HG03135 (cell line): ENCODE measurements around the gene TSHZ1.
"Not testable (repeated sequence)": the region's sequence is repeated elsewhere in the genome, so short reads cannot be mapped to it uniquely, and the experiment has no call there.

Source experiments
- ATAC-seq: cut with Tn5 transposase; IDR thresholded peaks from one replicate; pipeline ENCODE4 v1.9.1; 2021; ENCODE audit warnings: mild to moderate bottlenecking, moderate library complexity; ENCODE audit not compliant: unreplicated experiment

TSHZ1 gene

GRCh38 chr18:75304678-75305557 lies 94.3 kb downstream of the TSHZ1 start:
- no peak for ATAC-seq

DNA sequence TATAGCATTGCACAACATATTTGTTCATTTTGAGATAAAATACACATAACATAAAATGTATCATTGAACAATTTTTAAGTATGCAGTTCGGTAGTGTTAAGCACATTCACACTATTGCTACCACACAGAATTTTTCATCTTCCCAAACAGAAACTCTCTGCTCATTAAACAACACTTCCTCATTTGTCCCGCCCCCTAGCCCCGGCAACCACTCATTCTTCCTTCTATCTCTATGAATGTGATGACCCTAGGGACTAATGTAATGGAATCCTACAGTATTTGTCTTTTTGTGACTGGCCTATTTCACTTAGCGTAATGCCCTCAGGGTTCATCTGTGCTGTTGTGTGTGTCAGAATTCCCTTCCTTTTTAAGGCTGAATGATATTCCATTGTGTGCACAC lies 95.4 kb downstream of the TSHZ1 start:
- ATAC-seq: no peak

DNA sequence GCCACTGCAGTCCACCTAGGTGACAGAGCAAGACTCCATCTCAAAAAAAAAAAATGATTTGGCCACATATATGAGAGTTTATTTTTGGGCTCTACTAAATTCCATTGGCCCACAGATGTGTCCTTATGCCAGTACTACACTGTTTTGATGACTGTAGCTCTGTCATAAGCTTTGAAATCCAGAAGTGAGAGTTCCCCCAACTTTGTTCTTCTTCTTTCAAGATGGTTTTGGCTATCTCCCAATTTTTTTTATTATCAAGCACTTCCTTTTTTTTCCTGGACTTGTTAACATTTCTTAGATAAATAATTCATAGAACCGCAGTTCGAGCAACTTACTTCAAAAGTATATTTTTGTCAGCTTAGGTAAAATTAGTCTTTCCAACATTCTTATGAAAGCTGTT lies 96.9 kb downstream of the TSHZ1 start:
- ATAC-seq: no peak

- no peak for ATAC-seq
Observed at GRCh38 chr18:75309564-75309963, 99.0 kb downstream of the TSHZ1 start.

DNA sequence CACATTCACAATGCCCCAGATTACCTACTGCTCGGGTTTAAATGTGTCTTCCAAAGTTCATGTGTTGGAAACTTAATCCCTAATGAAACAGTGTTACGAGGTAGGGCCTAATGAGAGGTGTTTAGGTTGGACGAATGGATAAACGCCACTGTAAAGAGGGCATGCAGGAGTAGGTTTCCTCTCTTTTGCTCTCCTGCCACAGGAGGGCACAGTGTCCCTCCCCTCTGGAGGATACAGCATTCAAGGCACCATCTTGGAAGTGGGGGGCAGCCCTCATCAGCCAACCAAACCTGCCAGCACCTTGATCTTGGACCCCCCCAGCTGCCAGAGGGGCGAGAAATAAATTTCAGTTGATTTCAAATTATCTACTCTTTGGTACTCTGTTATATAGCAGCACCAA lies 103.5 kb downstream of the TSHZ1 start:
- ATAC-seq: no peak

- ATAC-seq: no peak
Observed at GRCh38 chr18:75314606-75315005, 104.0 kb downstream of the TSHZ1 start.

- no peak for ATAC-seq
Observed at GRCh38 chr18:75316223-75316622, 105.6 kb downstream of the TSHZ1 start.

GRCh38 chr18:75316826-75317225 lies 106.2 kb downstream of the TSHZ1 start:
- ATAC-seq: no peak

- no peak for ATAC-seq
Observed at GRCh38 chr18:75317300-75317699, 106.7 kb downstream of the TSHZ1 start.

GRCh38 chr18:75317703-75318102 lies 107.1 kb downstream of the TSHZ1 start:
- ATAC-seq: no peak

DNA sequence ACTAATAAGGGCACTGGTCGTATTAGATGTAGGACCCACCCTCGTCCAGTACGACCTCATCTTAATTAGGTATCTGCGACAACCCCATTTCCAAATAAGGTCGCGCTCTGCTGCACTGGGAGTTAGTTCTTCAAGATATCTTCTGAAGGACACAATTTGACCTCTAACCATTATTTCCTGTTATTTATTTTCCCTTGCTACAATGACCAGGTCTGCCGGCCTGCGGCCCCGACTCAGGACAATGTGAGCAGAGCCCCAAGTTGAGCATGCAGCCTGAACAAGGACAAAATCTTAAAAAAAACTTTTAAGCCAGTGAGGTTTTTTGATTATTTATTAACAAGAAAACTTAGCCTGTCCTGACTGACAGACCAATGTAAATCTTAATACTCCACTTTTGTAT lies 109.3 kb downstream of the TSHZ1 start:
- ATAC-seq: no peak

DNA sequence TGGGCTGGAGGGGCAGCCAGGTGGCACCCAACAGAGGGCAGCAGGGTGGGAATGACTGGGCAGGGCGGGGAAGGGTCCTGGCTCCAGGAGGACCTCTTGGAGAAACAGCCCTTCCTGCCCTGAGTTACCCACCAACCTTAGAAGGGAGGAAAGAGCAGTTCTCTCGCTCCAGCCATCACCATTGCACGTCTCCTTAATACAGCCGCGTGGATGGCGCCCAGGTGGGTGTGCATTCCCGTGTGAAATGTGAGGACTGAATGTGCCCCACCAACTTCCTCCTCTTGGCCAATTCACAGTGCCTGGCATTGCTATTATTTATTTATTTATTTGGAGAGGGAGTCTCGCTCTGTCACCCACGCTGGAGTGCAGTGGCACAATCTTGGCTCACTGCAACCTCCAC lies 109.9 kb downstream of the TSHZ1 start:
- no peak for ATAC-seq

GRCh38 chr18:75321431-75321830 lies 110.8 kb downstream of the TSHZ1 start:
- no peak for ATAC-seq

DNA sequence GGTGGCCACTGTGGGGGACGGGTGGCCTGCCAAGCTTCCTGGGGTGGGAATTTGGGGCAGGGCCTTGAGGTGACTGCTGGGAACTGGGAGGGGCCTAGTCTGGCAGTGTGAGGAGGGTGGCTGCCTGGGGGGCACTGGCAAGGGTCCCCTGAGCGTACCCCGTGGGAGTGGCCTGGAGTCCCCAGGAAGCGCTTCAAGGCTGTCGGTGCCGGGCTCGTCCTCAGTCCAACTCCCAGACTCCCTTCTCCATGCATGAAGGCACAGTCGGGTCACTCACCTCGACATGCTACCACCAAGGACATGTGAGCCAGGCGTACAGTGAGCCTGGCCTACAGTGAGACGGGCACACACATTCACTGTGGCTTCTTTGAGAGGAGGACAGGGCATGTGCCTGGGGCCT lies 111.6 kb downstream of the TSHZ1 start:
- ATAC-seq: no peak

- no peak for ATAC-seq
Observed at GRCh38 chr18:75323821-75324585, 113.4 kb downstream of the TSHZ1 start.

DNA sequence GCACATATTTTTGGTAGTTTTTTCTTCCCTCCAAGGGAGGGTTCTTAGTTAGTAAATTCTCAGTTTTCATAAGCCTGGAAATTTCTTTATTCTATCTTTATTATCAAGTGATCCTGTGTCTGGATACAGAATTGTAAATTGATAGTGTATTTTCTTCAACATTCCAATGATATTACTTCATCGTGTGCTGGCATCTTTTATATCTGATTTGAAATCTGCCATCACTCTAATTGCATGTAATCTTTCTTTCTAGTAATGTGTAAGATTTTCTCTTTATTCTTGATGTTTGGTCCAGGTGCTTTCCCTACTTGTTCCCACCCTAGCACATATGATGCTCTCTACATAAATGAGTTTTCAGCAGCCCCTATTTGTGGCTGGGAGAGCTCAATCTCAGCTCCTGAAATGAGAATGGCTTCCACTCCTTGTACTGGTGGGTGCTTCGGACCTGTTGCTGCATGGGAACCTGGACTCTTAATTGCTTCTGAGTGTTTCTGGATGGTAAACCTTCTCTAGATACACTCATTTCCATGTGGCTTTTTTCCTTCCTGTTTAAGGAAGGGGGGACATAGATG lies 114.2 kb downstream of the TSHZ1 start:
- ATAC-seq: no peak

- ATAC-seq: not testable (repeated sequence)
Observed at GRCh38 chr18:75329753-75330152, 119.2 kb downstream of the TSHZ1 start.

DNA sequence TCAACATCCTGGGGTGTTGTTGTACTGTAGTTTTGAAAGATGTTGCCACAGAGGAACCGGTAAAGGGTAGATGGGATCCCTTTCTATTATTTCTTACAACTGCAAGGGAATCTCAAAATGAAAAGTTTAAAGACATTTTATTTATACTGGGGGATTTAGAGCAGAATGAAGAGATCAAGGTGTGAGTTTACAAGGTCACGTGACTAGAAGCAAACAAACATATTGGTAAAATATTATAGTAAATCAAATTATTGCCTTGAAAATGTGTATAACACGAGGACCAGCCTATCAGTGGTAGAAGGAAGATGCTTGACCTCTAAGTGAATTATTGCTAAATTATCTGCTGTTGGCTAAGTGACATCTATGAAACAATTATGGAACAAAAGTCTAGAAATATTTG lies 119.7 kb downstream of the TSHZ1 start:
- no peak for ATAC-seq

- ATAC-seq: no peak
Observed at GRCh38 chr18:75334869-75335268, 124.3 kb downstream of the TSHZ1 start.

DNA sequence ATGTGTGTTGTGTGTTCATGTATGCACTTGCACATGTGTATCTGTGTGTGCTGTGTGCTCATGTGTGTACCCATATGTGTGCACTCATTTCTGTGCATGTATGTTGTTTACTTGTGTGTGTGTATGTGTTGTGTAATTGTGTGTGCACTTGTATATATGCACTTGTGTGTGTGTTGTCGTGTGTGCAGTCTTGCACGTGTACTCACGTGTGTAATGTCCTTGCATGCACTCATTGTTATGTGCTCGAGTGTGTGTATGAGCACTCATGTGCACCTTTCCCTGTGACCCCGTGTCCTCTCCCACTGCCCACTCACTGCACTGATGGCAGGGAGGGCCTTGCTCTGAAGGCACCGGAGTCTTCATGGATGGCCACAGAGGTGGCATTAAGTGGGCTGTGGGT lies 124.9 kb downstream of the TSHZ1 start:
- ATAC-seq: no peak

- ATAC-seq: no peak
Observed at GRCh38 chr18:75336767-75337166, 126.2 kb downstream of the TSHZ1 start.

- ATAC-seq: no peak
Observed at GRCh38 chr18:75337348-75337747, 126.8 kb downstream of the TSHZ1 start.
